Stimulated activated CD4-positive, alpha-beta T cell treated with anti-CD3 and anti-CD28 coated beads, TNF-alpha, amount 100 ng/mL, for 24 hours (primary cell): ENCODE results near the gene CUL3.

Source experiments
- DNase-seq, 3 experiments: peaks; one replicate each; pipeline ENCODE4 v3.0.0-alpha.2; 2020; ENCODE audit warnings: low read depth in 3 of 3

Gene CUL3

GRCh38 chr2:224472137-224472536, 113.0 kb downstream of the CUL3 start:
- DNase-seq: no peak

GRCh38 chr2:224469374-224469964, 115.7 kb downstream of the CUL3 start:
- no peak for DNase-seq

- DNase-seq: no peak
These were observed 118.8 kb downstream of the CUL3 start for GRCh38 chr2:224466304-224466895.

- no peak for DNase-seq
These were observed 123.8 kb downstream of the CUL3 start for GRCh38 chr2:224461391-224461790.

GRCh38 chr2:224457408-224458096, 127.6 kb downstream of the CUL3 start:
- DNase-seq: no peak

DNA sequence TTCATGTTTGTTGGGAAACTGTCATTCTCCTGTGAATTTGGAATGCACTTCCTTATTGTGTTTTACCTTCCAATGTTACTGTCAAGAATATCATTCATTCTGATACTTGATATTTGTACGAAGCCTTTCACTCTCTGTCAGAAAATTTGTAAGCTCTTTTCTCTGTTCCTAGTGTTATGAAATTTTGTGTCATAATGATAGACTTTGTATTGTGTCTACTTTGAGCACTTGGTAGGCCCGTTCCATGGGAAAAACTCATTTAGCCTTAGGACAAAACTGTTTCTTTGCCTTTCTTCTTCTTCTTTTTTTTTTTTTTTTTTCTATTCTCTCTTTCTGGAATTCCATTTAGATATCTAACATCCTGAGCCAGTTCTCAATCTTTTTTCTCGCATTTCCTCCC, 131.3 kb downstream of the CUL3 start:
- DNase-seq: no peak

DNA sequence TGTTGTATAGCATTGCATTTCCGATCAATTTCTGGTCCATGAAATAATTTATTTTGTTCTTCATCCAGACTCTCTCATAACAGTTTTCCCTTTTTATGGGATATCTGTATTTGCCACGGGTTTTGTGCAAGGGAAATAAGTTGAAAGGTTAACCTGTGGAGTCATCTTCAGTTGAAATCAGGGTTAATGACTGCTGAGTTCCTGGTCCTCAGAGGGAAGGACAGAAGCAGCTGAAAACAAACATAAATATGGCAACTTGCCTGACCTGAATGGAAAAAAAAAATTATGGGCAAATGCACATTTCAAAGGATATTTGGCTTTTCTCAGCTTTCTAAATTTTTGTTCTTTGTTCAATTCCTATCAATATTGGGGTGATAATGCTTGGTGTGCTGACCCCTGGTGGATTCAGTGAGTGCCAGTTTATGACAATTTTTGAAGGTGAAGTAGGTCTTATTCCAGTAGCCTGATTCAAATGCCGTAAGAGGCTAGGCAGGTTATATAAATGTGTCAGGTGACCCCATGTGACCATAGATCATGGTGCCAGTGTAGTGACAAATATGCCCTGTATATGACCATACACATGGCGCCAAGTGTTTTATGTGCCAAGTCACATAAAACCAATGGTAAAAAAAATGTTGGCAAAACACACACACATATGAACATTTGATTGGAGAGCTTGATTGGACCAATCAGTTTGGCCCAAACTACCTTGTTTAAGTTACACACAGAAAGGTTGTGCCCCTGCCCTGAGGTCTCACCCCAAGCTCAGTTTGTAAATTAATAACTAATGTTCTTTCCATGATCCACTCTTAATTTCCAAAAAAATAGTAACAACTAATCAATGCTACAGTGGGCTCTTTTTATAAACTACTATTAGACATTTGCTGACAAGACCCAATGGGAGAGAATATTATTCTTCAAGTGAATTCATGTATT, 135.7 kb downstream of the CUL3 start:
- no peak for DNase-seq

DNA sequence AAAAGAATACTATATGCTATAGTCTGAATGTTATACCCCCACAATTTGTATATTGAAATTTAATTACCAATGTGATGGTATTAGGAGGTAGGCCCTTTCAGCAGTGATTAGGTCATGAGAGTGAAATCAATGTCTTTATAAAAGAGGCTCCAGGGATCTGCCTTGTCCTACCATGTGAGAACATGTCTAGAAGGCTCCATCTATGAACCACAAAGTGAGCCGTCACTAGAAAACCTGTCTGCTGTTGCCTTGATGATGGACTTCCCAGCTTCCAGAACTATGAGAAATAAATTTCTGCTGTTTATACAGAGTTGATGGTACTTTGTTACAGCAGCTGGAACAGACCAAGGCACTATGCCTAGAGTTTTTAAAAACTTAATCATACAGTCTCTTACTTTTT, 136.9 kb downstream of the CUL3 start:
- DNase-seq: no peak

- no peak for DNase-seq
These were observed 140.4 kb downstream of the CUL3 start for GRCh38 chr2:224444783-224445182.

GRCh38 chr2:224444021-224444420, 141.1 kb downstream of the CUL3 start:
- DNase-seq: no peak

DNA sequence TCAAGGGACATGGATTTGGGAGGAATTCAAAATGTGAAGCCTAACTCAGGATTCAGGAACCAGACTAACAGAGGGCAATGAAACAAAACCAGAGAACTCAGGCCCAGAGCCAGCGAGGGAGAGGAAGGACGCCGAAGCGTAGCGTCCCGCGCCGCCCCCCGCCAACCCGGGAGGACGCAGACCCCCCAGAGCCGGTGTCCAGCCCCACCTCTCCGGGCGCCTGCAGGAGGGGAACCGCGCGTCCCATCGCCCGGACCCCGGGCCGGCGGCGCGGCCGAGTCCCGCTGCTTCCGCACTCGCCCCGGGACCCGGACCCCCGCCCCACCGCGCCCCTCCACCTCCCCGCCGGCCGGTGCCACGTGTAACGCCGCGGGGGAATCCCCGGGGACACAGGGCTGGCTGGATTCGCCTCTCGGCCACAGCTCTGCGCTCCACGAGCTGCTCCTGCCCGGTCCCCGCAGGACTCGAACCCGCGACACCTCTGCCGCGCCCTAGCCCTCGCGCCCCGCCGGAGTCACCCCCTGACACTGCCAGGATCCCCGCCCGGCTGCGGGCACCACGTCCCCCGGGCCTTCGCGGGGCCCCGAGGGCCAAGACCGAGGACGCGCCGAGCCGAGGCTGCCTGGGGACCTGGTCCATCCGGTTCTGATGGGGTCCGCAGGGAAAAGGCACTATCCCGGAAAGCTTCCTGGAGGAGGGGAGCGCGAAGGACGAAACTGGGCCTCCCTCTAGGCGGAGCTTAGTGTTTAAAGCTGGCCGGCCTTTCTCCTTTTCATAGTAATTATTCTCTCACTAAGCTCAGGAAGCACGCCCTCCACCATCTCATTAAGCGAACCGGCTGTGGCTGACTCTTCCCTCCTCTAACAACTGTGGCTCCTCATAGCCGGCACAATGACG, 142.8 kb downstream of the CUL3 start:
- peak in 1 of 3 experiments; percentile 7 for DNase-seq

DNA sequence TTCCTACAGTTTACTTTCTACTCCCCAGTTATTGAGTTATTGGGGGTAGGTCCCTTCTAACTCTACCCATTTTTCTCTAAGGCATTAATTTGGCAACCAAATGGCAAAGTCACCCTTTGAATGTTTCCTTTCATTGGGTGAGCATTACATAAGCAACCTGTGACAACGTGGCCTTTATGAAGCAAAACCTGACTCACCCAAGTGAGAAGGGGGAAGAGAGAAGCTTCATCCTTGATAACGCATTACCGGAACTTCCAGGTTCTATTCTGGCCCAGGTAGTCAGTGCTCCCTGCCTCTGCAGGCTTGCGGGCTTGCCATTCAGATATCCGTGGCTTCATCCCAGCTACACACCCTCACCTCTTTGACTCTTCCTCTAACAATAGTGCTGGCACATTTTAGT, 144.2 kb downstream of the CUL3 start:
- no peak for DNase-seq

DNA sequence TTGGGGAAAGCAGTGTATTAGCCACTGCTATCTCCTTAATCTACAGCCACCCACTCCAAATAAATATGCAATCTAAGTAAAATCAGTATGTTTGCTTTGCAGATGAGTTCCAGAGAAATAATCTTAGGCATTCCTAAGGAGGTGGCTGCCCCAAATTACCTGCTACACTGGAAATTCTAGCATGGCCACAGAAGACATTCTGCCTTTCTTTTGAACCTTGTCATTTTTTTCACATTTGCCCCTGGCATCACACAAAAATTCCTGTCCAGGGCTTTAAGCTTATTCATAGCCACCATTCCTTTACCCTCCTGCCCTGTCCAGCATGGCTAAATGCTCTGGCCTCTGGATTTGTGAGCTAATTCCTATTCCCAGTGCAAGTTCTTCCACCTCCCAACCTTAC, 146.4 kb downstream of the CUL3 start:
- DNase-seq: no peak

GRCh38 chr2:224436634-224437033, 148.5 kb downstream of the CUL3 start:
- DNase-seq: no peak

DNA sequence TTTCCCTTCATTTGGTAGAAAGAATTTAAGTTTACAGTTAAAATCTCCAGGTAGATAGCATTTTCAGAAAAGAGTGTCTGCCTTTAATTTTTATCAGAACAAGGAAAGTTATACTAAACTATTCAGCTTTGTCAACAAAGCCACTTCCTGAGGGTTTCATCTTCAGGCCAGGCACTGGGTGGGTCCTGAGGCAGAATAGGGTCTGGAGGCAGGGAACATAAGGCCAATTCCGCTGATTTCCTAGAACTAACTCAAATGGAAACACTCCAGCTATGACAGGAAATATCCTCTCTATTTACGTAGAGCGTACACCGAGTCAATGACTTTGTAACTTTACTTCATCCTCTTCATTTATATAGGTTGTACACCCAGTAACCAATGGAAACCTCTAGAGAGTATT, 150.5 kb downstream of the CUL3 start:
- DNase-seq: no peak

DNA sequence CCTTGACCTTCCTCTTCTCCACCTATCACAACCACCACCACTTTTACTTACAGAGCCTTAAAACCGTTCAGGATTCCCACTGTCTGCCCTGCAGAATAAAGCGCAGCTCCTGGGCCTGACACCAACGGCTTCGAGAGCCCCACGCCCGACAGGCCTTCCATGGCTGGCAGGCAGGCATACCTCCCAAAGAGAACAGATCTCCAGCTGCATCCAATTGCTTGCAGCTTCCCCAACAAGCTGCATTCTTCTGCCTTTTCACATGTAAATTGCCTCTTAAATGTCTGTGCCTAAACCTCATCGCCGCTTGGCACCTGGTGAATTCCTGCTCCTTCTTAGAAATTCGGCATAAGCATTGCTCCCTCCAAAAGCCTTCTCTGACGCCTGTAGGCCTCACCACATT, 151.7 kb downstream of the CUL3 start:
- DNase-seq: no peak

DNA sequence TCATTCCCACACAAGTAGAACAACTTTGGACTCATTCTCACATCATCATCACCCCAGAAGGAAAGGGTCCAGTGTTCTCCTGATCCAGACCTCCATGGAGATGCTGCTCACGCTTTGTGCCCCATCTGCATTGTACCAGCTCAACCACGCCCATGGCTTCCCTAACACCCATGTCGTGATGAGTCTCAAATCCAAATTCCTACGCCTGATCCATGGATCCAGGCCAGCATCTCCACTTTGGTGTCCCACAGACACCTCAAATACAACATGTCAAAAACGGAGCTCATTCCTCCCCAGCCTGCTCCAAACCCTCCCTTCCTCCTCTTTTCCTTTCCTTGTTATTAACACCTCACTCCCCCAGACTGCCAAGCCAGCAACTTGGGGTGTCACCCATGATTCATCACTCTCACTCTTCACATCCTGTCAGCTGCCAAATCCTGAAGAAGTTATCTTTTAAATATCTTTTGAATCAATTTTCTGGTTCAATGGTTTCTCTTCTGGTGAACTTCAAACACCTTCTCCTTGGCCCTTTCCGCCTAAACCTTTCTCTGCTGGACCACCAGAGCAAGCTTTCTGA, 153.1 kb downstream of the CUL3 start:
- no peak for DNase-seq

GRCh38 chr2:224429441-224429810, 155.7 kb downstream of the CUL3 start:
- DNase-seq: no peak

GRCh38 chr2:224428787-224429440, 156.2 kb downstream of the CUL3 start:
- no peak for DNase-seq

- DNase-seq: no peak
These were observed 157.7 kb downstream of the CUL3 start for GRCh38 chr2:224427471-224427870.
